ENCODE results near the gene TMEM233. TPM values are rescaled to one million over a fixed set of nuclear protein-coding genes. Genes with fewer than 3 reads are reported as not detected.

Gene TMEM233
- total RNA-seq, 4 donors from 2014 or later = 0.17 to 0.91 (median 0.46) TPM

DNA sequence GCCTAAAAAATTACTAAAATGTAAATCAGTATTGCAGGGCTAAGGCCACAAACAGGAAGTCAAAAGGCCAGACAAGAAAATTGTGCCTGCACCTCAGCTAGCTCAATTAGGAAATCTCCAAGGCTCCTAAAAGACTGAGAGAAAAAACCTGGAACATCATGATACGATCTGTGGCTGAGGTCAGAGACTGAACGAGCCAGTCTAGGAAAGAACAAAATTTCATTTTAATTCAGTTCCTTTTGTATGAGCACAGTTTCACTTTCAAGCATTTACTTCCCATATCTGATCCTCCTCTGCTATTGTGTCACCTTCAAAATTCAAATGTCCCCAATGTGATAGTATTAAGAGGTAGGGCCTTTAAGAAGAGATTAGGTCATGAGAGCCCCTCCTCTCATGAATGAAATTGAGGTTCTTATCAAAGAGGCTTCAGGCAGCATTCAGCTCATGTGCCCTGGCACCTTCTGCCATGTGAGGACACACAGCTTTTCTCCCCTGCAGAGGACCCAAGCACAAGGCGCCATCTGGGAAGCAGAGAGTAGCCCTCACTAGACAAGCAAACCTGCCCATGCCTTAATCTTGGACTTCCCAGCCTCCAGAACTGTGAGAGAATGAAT is 89.2 kb downstream of the TMEM233 start:
- Histone ChIP-seq H3K27me3 (no peaks in the 10 kb centered on the region), H3K27ac (replicated peaks in 1 of 4) (no peak overlapping the region), H3K4me1 (peaks cover 4 to 24% (median 7%) of the 10 kb centered on the region in 4 donors), H3K36me3 (peaks cover 40 to 53% (median 45%) of the 10 kb centered on the region in 4 donors), H3K9me3 (no peaks in the 10 kb centered on the region), H3K4me3 (no peak overlapping the region)
- DNase-seq (ENCODE audit: extremely low spot score) = no peak
- intact Hi-C loops (cut with DNase I) = no loop called here
- TF ChIP-seq POLR2AphosphoS5 (IDR thresholded peaks at IDR 0.05) = no peak
- TF ChIP-seq EP300 (IDR thresholded peaks at IDR 0.05) = no peak
- TF ChIP-seq POLR2A (IDR thresholded peaks at IDR 0.05; ENCODE audit: low read depth) = no peak
- no peak for TF ChIP-seq CTCF (IDR thresholded peaks at IDR 0.05)
- WGBS = 66% methylated on average over 3 of the region's 3 CpGs

DNA sequence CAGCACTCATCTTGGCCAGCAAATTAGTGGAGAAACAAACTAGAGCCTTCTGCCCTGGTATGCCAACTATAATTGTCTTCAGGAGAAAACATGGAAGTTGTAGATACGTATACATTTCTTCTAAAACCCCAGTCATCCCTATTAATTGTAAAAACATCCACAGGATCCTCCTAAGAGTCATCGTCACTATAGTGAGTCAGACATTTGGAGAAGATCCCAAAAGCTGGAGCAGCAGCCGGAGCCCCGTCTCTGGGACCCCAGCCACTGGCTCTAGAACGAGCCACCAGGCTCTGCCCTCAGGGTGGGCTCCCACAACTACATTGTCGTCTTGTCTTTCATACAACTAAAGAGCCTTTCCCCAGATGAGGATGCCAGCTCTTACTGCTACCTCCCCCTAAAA is 89.8 kb downstream of the TMEM233 start:
- intact Hi-C loops (cut with DNase I) = no loop called here
- no peak overlapping the region for H3K27ac ChIP-seq (replicated peaks in 1 of 4)
- H3K36me3 ChIP-seq = peaks cover 33 to 47% (median 38%) of the 10 kb centered on the region in 4 donors
- H3K9me3 ChIP-seq = no peaks in the 10 kb centered on the region
- H3K4me3 ChIP-seq = no peak overlapping the region
- TF ChIP-seq EP300 (IDR thresholded peaks at IDR 0.05) = no peak
- TF ChIP-seq POLR2AphosphoS5 (IDR thresholded peaks at IDR 0.05) = no peak
- no peak for TF ChIP-seq POLR2A (IDR thresholded peaks at IDR 0.05; ENCODE audit: low read depth)
- TF ChIP-seq CTCF (IDR thresholded peaks at IDR 0.05) = no peak
- WGBS = 89% methylated on average over 6 of the region's 6 CpGs
- DNase-seq (ENCODE audit: extremely low spot score) = no peak
- peaks cover 2 to 24% (median 7%) of the 10 kb centered on the region in 4 donors for H3K4me1 ChIP-seq
- H3K27me3 ChIP-seq = no peaks in the 10 kb centered on the region

DNA sequence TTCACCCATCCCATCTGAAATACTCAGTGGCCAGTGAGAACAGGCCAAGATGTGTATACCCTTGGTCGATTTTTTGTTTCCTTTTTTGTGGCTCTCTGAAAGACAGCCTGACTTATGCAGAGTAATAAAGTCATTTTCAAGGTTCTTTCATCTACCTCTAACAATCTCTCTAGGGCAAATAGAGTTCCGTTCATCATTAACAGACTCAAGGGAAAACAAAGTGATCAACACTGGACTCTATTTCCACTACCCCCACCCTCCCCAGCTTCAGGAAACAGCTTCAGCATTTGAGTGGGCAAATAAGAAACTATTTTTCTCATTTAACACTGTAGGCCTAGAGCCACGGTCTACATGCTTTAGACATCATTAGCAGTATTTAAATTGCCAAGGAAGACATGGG is 90.2 kb downstream of the TMEM233 start:
- H3K9me3 ChIP-seq = no peaks in the 10 kb centered on the region
- intact Hi-C loops (cut with DNase I) = no loop called here
- no peaks in the 10 kb centered on the region for H3K27me3 ChIP-seq
- H3K36me3 ChIP-seq = peaks cover 29 to 42% (median 34%) of the 10 kb centered on the region in 4 donors
- H3K4me3 ChIP-seq = no peak overlapping the region
- H3K27ac ChIP-seq (replicated peaks in 1 of 4) = no peak overlapping the region
- peaks cover 0 to 24% (median 5%) of the 10 kb centered on the region in 4 donors for H3K4me1 ChIP-seq
- no peak for DNase-seq (ENCODE audit: extremely low spot score)
- TF ChIP-seq POLR2A (IDR thresholded peaks at IDR 0.05; ENCODE audit: low read depth) = no peak
- TF ChIP-seq CTCF (IDR thresholded peaks at IDR 0.05) = no peak
- TF ChIP-seq POLR2AphosphoS5 (IDR thresholded peaks at IDR 0.05) = no peak
- TF ChIP-seq EP300 (IDR thresholded peaks at IDR 0.05) = no peak
- WGBS = 90% methylated on average over 3 of the region's 3 CpGs

GRCh38 chr12:119684711-119685369 is 91.3 kb downstream of the TMEM233 start:
- intact Hi-C loops (cut with DNase I) = no loop called here
- H3K4me1 ChIP-seq = peaks cover 0 to 20% (median 3%) of the 10 kb centered on the region in 4 donors
- no peaks in the 10 kb centered on the region for H3K9me3 ChIP-seq
- H3K27ac ChIP-seq (replicated peaks in 1 of 4) = no peak overlapping the region
- H3K36me3 ChIP-seq = peaks cover 19 to 34% (median 24%) of the 10 kb centered on the region in 4 donors
- no peaks in the 10 kb centered on the region for H3K27me3 ChIP-seq
- no peak for DNase-seq (ENCODE audit: extremely low spot score)
- 80% methylated on average over 10 of the region's 10 CpGs for whole genome bisulfite sequencing
- no peak for TF ChIP-seq POLR2AphosphoS5 (IDR thresholded peaks at IDR 0.05)
- no peak for TF ChIP-seq POLR2A (IDR thresholded peaks at IDR 0.05; ENCODE audit: low read depth)
- TF ChIP-seq EP300 (IDR thresholded peaks at IDR 0.05) = no peak
- no peak for TF ChIP-seq CTCF (IDR thresholded peaks at IDR 0.05)
- no peak overlapping the region for H3K4me3 ChIP-seq
